ENCODE data around the gene IDUA.

DNA sequence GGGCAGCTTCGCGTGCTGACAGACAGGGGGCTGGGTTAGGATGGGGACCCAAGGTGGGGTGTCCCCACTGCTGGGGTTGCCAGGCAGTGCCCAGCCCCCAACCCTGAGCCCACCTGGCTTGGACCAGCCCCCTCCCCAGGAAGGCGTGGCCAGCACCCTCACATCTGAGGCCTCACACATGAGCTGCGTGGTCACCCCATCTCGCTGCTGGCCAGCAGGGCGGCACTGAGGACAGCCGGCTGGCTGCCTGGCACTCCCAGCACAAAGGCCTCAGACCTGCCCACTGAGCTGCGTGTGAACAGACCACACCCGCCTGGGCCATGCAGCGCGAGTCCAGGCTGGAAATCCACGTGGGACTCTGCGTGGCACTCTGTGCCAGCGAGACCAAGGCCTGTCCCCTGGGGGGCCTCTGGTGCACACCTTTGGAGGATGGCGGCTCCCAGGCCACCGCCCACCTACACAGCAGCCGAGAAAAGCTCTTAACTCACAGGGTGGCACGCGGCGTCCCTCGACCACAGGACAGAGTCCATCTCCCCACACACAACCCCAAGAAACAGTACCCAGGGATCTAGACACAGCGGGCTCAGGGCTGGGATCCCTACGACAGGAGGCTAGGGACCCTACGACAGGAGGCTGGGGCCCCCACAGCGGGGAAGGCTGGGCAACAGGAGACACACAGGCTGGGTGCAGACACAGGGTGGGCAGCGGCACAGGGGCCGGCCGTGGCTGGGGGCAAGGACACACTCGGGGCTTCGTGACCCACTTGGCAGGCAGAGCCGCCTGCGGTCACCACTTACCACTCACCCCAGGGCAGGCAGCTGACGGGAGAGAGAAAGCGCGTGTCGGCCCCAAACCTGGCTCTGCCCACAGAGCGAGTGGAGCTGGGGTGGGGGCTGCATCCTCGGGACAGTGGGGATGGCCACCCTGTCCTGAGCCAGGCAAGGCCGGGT lies 23.3 kb upstream of the IDUA start:
- TF ChIP-seq, protein P1, sequence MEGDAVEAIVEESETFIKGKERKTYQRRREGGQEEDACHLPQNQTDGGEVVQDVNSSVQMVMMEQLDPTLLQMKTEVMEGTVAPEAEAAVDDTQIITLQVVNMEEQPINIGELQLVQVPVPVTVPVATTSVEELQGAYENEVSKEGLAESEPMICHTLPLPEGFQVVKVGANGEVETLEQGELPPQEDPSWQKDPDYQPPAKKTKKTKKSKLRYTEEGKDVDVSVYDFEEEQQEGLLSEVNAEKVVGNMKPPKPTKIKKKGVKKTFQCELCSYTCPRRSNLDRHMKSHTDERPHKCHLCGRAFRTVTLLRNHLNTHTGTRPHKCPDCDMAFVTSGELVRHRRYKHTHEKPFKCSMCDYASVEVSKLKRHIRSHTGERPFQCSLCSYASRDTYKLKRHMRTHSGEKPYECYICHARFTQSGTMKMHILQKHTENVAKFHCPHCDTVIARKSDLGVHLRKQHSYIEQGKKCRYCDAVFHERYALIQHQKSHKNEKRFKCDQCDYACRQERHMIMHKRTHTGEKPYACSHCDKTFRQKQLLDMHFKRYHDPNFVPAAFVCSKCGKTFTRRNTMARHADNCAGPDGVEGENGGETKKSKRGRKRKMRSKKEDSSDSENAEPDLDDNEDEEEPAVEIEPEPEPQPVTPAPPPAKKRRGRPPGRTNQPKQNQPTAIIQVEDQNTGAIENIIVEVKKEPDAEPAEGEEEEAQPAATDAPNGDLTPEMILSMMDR (IDR thresholded peaks at IDR 0.05), result no peak
- no peak for TF ChIP-seq EZH2 (IDR thresholded peaks at IDR 0.05; ENCODE audit: borderline replicate concordance, insufficient read depth, low read depth, low read length, poor library complexity, severe bottlenecking)

All from B cell (primary cell).